Measurements from ENCODE around the gene FANCG. TPM values are rescaled to one million over a fixed set of nuclear protein-coding genes. Genes with fewer than 3 reads are reported as not detected.

FANCG gene
- total and polyA plus RNA-seq, 5 experiments from 2014 or later, result 4.4 to 27.9 (median 9.3) TPM

- DNase-seq (no peak), ATAC-seq (no peak)
- Mint-ChIP-seq H3K4me1 (peaks cover 35 to 54% (median 51%) of the 10 kb centered on the region in 4 donors), H3K27me3 (no peaks in the 10 kb centered on the region), H3K9me3 (no peaks in the 10 kb centered on the region), H3K4me3 (peak overlapping the region in 9 of 10 donors; percentile 75 to 92 (median 84)), H3K36me3 (peaks cover 0 to 18% (median 6%) of the 10 kb centered on the region in 3 donors), H3K27ac (peak overlapping the region in 6 of 10 donors; percentile 82 to 93 (median 90))
- POLR2A ChIA-PET, result interaction anchor here (1.3 to 3.4 kb wide), 4 partner anchors 8 to 30 kb away, joined by 4 to 29 read pairs (median 10); partner anchors contain the start of genes FANCG, PIGO and STOML2
These were observed 30.6 kb upstream of the FANCG start for GRCh38 chr9:35110327-35110761.

- H3K27me3 Mint-ChIP-seq, result no peaks in the 10 kb centered on the region
- POLR2A ChIA-PET, result interaction anchor here (2.1 kb wide), 1 partner anchor 37 kb away, joined by 8 read pairs; the partner anchor contains the start of gene VCP
- H3K4me3 Mint-ChIP-seq, result peak overlapping the region in 1 of 10 donors; percentile 9
- no peaks in the 10 kb centered on the region for H3K9me3 Mint-ChIP-seq
- DNase-seq (no peak), ATAC-seq (no peak)
- peaks cover 25 to 42% (median 39%) of the 10 kb centered on the region in 4 donors for H3K4me1 Mint-ChIP-seq
- peak overlapping the region in 1 of 10 donors; percentile 60 for H3K27ac Mint-ChIP-seq
- H3K36me3 Mint-ChIP-seq, result peaks cover 0 to 21% (median 6%) of the 10 kb centered on the region in 3 donors
These were observed 29.3 kb upstream of the FANCG start for GRCh38 chr9:35108946-35109575.

- H3K27me3 Mint-ChIP-seq, result no peaks in the 10 kb centered on the region
- ATAC-seq (no peak), DNase-seq (no peak)
- no peaks in the 10 kb centered on the region for H3K9me3 Mint-ChIP-seq
- peak overlapping the region in 2 of 10 donors; percentile 27 to 43 for H3K27ac Mint-ChIP-seq
- H3K4me1 Mint-ChIP-seq, result peaks cover 21 to 39% (median 35%) of the 10 kb centered on the region in 4 donors
- peaks cover 0 to 21% (median 6%) of the 10 kb centered on the region in 3 donors for H3K36me3 Mint-ChIP-seq
- POLR2A ChIA-PET, result interaction anchor here (2.1 kb wide), 1 partner anchor 36 kb away, joined by 8 read pairs; the partner anchor contains the start of gene VCP
- no peak overlapping the region for H3K4me3 Mint-ChIP-seq
These were observed 28.7 kb upstream of the FANCG start for GRCh38 chr9:35108461-35108860.

DNA sequence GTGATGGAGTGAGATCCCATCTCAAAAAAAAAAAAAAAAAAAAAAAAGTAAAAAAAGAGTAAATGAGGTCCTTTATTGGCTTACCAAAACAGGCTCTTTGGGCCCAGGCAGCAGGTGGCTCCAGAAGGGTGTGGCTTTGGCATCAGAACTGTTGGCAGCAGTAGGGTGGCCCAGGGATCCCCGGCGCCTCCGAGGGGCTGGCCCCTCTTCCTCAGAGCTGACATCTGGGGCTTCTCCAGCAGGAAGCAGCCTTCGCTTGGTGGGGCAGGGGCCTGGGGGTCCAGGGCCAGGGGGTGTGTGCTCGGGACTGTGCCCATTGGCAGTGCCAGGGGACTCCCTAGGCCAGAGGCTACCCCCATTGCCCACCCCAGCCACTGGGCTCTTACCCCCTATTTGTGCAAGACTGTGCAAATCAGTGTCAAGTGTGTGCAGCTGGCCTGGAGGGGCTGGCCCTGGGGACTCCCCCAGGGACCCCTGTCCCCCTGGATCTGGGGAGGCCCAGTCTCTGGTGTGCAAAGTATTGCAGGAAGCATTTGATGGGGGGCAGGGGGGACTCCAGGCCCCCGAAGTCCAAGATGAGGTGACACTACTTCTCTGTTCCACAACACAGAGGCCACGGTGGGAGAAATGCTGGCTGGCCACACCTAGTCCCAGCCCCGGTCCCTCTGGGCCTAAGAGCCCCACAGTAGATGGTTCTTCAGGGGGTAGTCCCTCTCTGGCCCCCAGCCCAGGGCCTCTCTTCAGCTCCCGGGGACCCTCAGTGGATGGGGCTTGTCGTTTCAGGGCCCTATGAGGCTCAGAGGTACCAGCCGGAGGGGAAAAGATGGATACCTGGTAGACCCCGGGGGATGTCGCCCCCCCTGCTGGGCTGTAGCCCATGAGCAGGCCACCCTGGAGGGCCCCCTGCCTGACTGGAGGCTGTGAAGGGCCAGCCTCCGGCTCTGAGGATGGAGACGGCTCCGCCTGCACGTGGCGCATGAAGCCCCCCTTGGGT lies 27.9 kb upstream of the FANCG start:
- no peak for DNase-seq
- no peaks in the 10 kb centered on the region for H3K27me3 Mint-ChIP-seq
- H3K4me1 Mint-ChIP-seq, result peaks cover 26 to 46% (median 38%) of the 10 kb centered on the region in 4 donors
- H3K27ac Mint-ChIP-seq, result peak overlapping the region in 1 of 10 donors; percentile 56
- POLR2A ChIA-PET, result interaction anchor here (0.6 to 2.1 kb wide), 5 partner anchors 27 to 1221 kb away, joined by 3 to 8 read pairs (median 5); partner anchors contain the start of genes FANCG and VCP
- peaks cover 0 to 23% (median 6%) of the 10 kb centered on the region in 3 donors for H3K36me3 Mint-ChIP-seq
- peak overlapping the region in 1 of 10 donors; percentile 33 for H3K4me3 Mint-ChIP-seq
- no peak for ATAC-seq
- no peaks in the 10 kb centered on the region for H3K9me3 Mint-ChIP-seq

DNA sequence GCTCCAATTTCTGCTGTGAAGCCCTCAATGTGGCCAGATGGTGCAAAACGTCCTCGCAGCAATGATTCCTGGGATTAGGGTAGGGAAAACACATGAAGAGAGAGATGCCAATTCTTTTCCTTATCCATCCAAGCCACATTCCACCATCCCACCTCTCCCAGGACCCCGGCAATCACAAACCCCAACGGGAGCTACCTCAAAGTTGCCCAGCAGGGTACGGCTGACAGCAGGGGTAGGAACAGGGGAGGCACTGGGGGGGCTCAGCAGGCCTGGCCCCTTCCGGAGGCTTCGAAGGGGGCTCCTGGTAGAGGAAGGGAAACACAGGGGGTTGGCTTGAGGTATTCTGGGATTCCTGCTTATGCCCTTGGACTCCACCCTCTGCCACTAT lies 26.6 kb upstream of the FANCG start:
- DNase-seq, result no peak
- POLR2A ChIA-PET, result interaction anchor here (0.6 to 2.0 kb wide), 2 partner anchors 8 to 34 kb away, joined by 3 to 6 read pairs; partner anchors contain the start of gene VCP
- Mint-ChIP-seq H3K36me3 (peaks cover 0 to 23% (median 6%) of the 10 kb centered on the region in 3 donors), H3K9me3 (no peaks in the 10 kb centered on the region), H3K27me3 (no peaks in the 10 kb centered on the region), H3K4me1 (peaks cover 22 to 48% (median 40%) of the 10 kb centered on the region in 4 donors), H3K4me3 (no peak overlapping the region), H3K27ac (peak overlapping the region in 1 of 10 donors; percentile 57)
- no peak for ATAC-seq

GRCh38 chr9:35105571-35106342 lies 26.0 kb upstream of the FANCG start:
- POLR2A ChIA-PET, result interaction anchor here (0.6 to 2.0 kb wide), 2 partner anchors 9 to 33 kb away, joined by 3 to 6 read pairs; partner anchors contain the start of gene VCP
- ATAC-seq, result no peak
- Mint-ChIP-seq H3K4me3 (peak overlapping the region in 1 of 10 donors; percentile 43), H3K36me3 (peaks cover 0 to 28% (median 6%) of the 10 kb centered on the region in 3 donors), H3K27me3 (no peaks in the 10 kb centered on the region), H3K4me1 (peaks cover 23 to 48% (median 41%) of the 10 kb centered on the region in 4 donors), H3K9me3 (no peaks in the 10 kb centered on the region), H3K27ac (peak overlapping the region in 1 of 10 donors; percentile 57)
- no peak for DNase-seq

GRCh38 chr9:35105126-35105525 lies 25.4 kb upstream of the FANCG start:
- ATAC-seq (no peak), DNase-seq (no peak)
- no peak overlapping the region for H3K4me3 Mint-ChIP-seq
- peak overlapping the region in 3 of 10 donors; percentile 6 to 19 (median 8) for H3K27ac Mint-ChIP-seq
- POLR2A ChIA-PET, result interaction anchor here (0.9 to 3.4 kb wide), 2 partner anchors 9 to 10 kb away, joined by 3 to 26 read pairs; partner anchors contain the start of genes ATOSB and PIGO
- no peaks in the 10 kb centered on the region for H3K27me3 Mint-ChIP-seq
- H3K9me3 Mint-ChIP-seq, result no peaks in the 10 kb centered on the region
- H3K4me1 Mint-ChIP-seq, result peaks cover 23 to 48% (median 39%) of the 10 kb centered on the region in 4 donors
- peaks cover 0 to 34% (median 9%) of the 10 kb centered on the region in 3 donors for H3K36me3 Mint-ChIP-seq

DNA sequence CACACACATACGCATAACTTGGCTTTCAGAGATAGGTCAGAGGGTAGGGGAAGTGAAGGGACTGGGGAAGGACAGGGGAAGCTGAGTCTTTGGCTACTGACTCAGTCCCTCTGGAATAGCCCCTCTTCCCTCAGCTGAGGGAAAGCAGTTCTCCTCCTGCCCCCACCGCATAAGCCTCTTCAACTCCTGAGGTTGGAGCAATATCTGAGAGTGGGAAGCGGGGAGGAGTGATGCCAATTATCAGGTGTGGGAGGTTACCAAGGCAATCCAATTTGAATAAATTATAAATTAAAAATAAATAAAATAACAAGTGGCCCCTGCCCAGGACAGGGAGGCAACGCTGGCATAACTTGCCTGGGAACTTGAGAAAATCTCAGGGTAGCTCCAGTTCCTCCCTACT lies 24.8 kb upstream of the FANCG start:
- peaks cover 21 to 49% (median 35%) of the 10 kb centered on the region in 4 donors for H3K4me1 Mint-ChIP-seq
- POLR2A ChIA-PET, result interaction anchor here (0.9 to 4.4 kb wide), 4 partner anchors 8 to 57 kb away, joined by 3 to 30 read pairs (median 14); partner anchors contain the start of genes ATOSB, PIGO, UNC13B and VCP
- H3K4me3 Mint-ChIP-seq, result no peak overlapping the region
- H3K27me3 Mint-ChIP-seq, result no peaks in the 10 kb centered on the region
- H3K36me3 Mint-ChIP-seq, result peaks cover 0 to 40% (median 9%) of the 10 kb centered on the region in 3 donors
- H3K27ac Mint-ChIP-seq, result peak overlapping the region in 7 of 10 donors; percentile 20 to 99 (median 95)
- DNase-seq (no peak), ATAC-seq (no peak)
- no peaks in the 10 kb centered on the region for H3K9me3 Mint-ChIP-seq

DNA sequence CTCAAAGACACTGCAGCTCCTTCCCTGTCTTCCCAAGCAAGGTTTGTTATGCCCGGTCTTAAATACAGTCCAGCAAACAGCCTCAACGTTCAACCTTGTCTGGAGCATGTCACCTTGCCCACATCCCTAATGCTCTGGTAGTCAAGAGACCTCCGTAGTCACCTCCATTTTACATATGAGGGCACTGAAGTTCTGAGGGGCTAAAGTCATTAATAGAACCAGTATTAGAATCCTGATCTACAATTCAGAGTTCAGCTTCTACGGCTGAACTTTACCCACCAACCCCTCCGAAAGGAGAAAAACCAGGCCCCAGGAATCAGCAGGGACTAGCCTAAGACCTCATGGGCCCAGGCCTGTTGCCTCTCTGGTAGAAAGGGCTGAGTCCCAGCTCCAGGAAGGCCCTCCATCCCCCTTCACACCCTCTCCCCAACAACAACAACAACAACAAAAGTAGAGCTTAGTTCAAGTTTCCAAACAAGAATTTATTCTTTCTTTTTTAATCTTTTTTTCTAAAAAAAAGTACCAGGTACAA lies 24.0 kb upstream of the FANCG start:
- ATAC-seq, result peak in 1 of 2 donors; percentile 31
- Mint-ChIP-seq H3K4me1 (peaks cover 20 to 44% (median 33%) of the 10 kb centered on the region in 4 donors), H3K9me3 (no peaks in the 10 kb centered on the region), H3K27me3 (no peaks in the 10 kb centered on the region), H3K4me3 (peak overlapping the region; percentile 88 to 97 (median 93)), H3K27ac (peak overlapping the region; percentile 95 to 100 (median 99)), H3K36me3 (peaks cover 0 to 47% (median 11%) of the 10 kb centered on the region in 3 donors)
- no peak for DNase-seq
- POLR2A ChIA-PET, result interaction anchor here (0.7 to 4.4 kb wide), 7 partner anchors 8 to 711 kb away, joined by 3 to 30 read pairs (median 26); partner anchors contain the start of genes ATOSB, FANCG, HINT2 and UNC13B

- H3K36me3 Mint-ChIP-seq, result peaks cover 0 to 42% (median 11%) of the 10 kb centered on the region in 3 donors
- H3K27me3 Mint-ChIP-seq, result no peaks in the 10 kb centered on the region
- ATAC-seq (peak; percentile 94 to 97), DNase-seq (peak; percentile 75 to 97 (median 90))
- peak within 1 kb of the TSS; percentile 88 to 97 (median 93) for H3K4me3 Mint-ChIP-seq
- no peaks in the 10 kb centered on the region for H3K9me3 Mint-ChIP-seq
- POLR2A ChIA-PET, result interaction anchor here (0.7 to 4.4 kb wide), 7 partner anchors 9 to 711 kb away, joined by 3 to 30 read pairs (median 26); partner anchors contain the start of genes ATOSB, FANCG, HINT2 and VCP
- H3K27ac Mint-ChIP-seq, result peak within 1 kb of the TSS; percentile 95 to 100 (median 99)
- peaks cover 20 to 44% (median 33%) of the 10 kb centered on the region in 4 donors for H3K4me1 Mint-ChIP-seq
These were observed 23.3 kb upstream of the FANCG start, which contains the start of gene STOML2 for GRCh38 chr9:35102769-35103659. Gene STOML2 (minus strand): TSS chr9:35103131. CDS start chr9:35103094, 37 bp downstream.

Data from naive thymus-derived CD8-positive, alpha-beta T cell (primary cell).